Rectal smooth muscle tissue (tissue), 1 donor: ENCODE results near the gene CCT5.
A peak's percentile ranks its signal among the peaks of the same experiment; 100 is the strongest.

ENCODE experiments used
- H3K27ac ChIP-seq: one replicate; pipeline ENCODE4 v1.7.0; 2013; ENCODE audit warnings: low read depth, low read length, inconsistent platforms
- H3K27me3 ChIP-seq: one replicate; pipeline ENCODE4 v1.7.0; 2013; ENCODE audit warnings: low read length; ENCODE audit not compliant: control insufficient read depth, insufficient read depth
- H3K36me3 ChIP-seq: one replicate; pipeline ENCODE4 v1.7.0; 2013; ENCODE audit warnings: low read length; ENCODE audit not compliant: control insufficient read depth, insufficient read depth
- H3K4me1 ChIP-seq: one replicate; pipeline ENCODE4 v1.7.0; 2013; ENCODE audit warnings: low read length; ENCODE audit not compliant: control insufficient read depth, insufficient read depth
- H3K4me3 ChIP-seq: one replicate; pipeline ENCODE4 v1.7.0; 2013; ENCODE audit warnings: low read length
- H3K9ac ChIP-seq: one replicate; pipeline ENCODE4 v1.7.0; 2013; ENCODE audit warnings: low read length

The CCT5 gene

DNA sequence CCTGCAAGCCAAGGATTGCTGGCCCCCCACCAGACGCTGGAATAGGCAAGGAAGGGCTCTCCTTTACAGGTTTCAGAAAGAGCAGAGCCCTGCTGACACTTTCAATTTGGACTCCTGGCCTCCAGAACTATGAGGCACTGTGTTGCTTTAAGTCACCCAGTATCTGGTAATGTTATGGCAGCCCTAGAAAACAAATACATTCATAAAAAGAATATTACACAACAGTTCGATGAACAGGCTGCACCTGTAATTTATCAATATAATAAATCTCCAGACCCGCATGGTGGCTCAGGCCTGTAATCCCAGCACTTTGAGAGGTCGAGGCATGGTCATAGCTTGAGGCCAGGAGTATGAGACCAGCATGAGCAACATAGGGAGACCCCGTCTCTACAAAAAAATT is 50.2 kb downstream of the CCT5 start:
- no peaks in the 10 kb centered on the region for H3K36me3 ChIP-seq
- H3K27ac ChIP-seq: no peak overlapping the region
- no peak overlapping the region for H3K9ac ChIP-seq
- H3K4me1 ChIP-seq: no peaks in the 10 kb centered on the region
- no peaks in the 10 kb centered on the region for H3K27me3 ChIP-seq
- no peak overlapping the region for H3K4me3 ChIP-seq

DNA sequence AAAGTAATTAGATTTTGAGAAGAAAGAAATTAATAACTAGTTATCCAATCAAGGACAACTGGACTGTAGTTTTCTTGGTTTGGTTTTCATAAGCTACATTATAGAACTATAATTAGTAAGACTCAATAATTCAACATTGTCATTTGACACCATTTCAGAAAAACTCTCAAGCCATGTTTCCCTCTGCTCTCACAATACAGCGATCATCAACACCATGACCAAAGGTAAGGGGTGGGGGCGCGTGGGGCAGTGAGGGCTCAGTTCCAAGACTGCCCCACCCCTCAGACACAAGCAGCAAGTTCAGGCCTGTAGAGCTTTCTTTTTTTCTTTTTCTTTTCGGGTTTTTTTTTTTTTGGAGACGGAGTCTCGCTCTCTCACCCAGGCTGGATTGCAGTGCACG is 51.2 kb downstream of the CCT5 start:
- Histone ChIP-seq H3K4me3 (no peak overlapping the region), H3K27me3 (no peaks in the 10 kb centered on the region), H3K36me3 (no peaks in the 10 kb centered on the region), H3K27ac (no peak overlapping the region), H3K9ac (no peak overlapping the region), H3K4me1 (no peaks in the 10 kb centered on the region)

DNA sequence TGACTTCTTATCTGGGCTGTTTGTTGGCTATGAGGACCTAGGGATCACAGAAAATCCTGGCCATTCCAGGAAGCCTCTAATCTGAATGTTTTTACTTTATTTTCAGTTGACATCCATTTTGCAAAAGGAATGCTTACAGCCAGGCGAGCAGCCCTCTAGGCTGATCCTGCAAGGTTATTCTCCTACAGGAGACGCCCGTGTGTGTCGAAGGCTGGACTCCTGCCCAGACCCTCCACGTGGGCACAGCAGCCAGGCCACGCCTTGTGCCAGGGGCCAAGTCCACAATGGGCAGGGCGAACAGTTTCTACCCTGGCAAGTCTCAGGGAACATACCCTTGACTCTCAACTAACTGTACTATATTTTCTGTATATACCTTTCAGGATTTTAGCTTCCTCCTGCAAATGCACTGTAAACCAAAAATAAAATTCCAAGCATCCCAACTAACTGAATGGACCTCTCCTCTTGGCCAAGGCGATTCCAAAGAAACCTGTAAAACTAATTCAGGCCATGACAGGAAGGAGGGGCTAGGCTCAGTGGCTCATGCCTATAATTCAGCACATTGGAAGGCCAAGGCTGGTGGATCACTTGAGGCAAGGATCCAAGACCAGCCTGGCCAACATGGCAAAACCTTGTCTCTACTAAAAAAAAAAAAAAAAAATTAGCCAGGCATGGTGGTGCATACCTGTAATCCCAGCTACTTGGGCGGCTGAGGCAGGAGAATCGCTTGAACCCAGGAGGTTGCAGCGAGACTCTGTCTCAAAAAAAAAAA is 51.9 kb downstream of the CCT5 start:
- H3K4me3 ChIP-seq: no peak overlapping the region
- no peak overlapping the region for H3K9ac ChIP-seq
- no peaks in the 10 kb centered on the region for H3K4me1 ChIP-seq
- no peak overlapping the region for H3K27ac ChIP-seq
- H3K36me3 ChIP-seq: no peaks in the 10 kb centered on the region
- no peaks in the 10 kb centered on the region for H3K27me3 ChIP-seq

DNA sequence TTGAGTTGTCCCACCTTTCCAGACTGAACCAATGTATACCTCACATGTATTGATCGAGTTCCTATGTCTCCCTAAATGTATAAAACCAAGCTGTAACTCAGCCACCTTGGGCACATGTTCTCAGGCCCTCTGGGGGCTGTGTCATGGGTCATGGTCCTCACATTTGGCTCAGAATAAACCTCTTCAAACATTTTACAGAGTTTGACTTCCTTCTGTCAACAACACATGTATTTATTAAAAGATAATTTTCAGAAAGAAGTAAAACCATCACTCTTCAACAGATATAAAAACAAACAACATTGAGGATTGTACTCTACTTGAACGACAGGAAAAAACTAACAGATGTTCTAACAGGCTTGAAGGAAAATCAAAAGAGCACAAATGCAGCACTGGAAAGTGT is 53.1 kb downstream of the CCT5 start:
- Histone ChIP-seq H3K9ac (no peak overlapping the region), H3K4me1 (no peaks in the 10 kb centered on the region), H3K27ac (no peak overlapping the region), H3K27me3 (no peaks in the 10 kb centered on the region), H3K4me3 (no peak overlapping the region), H3K36me3 (no peaks in the 10 kb centered on the region)

DNA sequence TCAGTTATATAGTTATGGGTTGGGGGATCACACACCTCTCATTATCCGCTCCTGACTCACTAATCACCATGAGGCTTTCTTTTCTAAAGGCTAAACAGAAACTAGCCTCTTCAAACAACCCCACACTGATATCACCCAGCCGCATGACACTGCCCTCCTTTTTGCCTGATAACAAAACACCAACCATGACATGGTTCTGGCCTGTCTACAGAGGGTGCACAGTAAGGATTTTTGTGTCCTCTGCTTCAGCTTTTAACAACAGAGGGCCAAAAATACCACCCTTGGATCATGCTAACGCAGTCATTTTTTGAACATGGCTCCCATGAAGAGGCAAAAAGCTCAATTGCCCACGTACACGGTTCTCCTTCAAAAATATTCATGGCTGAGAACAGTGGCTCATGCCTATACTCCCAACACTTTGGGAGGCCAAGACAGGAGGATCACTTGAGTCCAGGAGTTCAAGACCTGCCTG is 53.7 kb downstream of the CCT5 start:
- Histone ChIP-seq H3K4me1 (no peaks in the 10 kb centered on the region), H3K36me3 (no peaks in the 10 kb centered on the region), H3K9ac (no peak overlapping the region), H3K27ac (no peak overlapping the region), H3K4me3 (no peak overlapping the region), H3K27me3 (no peaks in the 10 kb centered on the region)

DNA sequence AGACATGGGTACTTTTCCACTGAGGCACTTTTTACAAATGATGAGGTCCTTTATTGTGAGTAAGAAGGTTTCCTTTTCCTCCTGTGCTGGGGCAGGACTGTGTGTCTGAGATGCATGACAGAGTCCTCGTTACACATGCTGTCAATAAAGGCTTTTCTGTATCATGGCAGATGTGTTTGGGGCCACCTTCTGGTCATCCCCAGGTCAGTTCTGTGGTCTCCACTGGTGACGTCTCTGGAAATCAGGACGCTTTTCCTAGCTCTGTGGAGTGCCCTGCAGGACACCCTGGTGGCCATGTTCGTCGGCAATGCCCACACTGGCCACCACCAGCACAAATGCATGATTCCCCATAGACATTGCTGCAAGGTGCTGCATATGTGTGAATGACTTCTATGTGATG is 54.9 kb downstream of the CCT5 start:
- Histone ChIP-seq H3K9ac (no peak overlapping the region), H3K4me1 (no peaks in the 10 kb centered on the region), H3K27ac (no peak overlapping the region), H3K4me3 (no peak overlapping the region), H3K36me3 (no peaks in the 10 kb centered on the region), H3K27me3 (no peaks in the 10 kb centered on the region)

DNA sequence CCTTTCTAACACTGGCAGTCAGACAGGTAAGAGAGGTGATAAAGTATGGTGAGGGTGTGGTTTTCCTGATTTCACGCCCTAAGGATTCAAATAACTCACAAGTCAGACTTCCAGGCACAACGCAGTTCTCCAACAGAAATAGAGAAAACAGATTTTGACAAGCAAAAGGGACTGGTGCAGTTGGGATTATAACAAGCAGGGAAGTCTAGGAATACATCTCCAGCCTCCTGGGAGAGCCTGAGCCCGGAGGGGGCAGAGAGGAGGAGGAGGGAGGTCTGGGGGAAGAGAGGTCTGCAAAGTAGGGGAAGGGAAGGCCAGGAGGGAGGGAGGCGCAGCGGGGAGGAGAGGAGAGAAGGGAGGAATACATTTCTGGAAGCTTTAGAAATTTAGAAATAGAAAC is 56.0 kb downstream of the CCT5 start:
- Histone ChIP-seq H3K4me3 (peak overlapping the region; percentile 78), H3K36me3 (no peaks in the 10 kb centered on the region), H3K4me1 (no peaks in the 10 kb centered on the region), H3K27me3 (no peaks in the 10 kb centered on the region), H3K9ac (no peak overlapping the region), H3K27ac (no peak overlapping the region)

DNA sequence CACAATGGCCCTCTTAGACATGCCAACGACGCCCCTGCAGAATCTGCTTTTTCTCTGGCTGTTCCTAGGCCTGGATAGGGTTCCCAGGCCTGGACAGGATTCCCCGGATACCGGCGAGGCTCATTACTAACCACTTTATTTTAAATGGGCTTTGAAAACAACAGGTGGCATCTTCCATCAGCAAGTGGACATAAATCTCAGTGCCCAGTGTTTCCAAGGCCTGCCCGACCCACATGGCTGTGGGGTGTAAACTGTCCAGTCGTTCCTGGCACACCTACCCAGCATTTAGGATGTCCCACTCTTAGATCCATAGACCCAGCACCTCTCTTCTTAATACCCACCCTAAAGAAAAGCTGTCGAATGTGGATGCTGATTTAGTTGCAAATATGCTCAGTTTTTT is 56.7 kb downstream of the CCT5 start:
- peak overlapping the region; percentile 76 for H3K27ac ChIP-seq
- H3K27me3 ChIP-seq: no peaks in the 10 kb centered on the region
- H3K9ac ChIP-seq: no peak overlapping the region
- H3K4me3 ChIP-seq: peak overlapping the region; percentile 78
- H3K36me3 ChIP-seq: no peaks in the 10 kb centered on the region
- no peaks in the 10 kb centered on the region for H3K4me1 ChIP-seq

DNA sequence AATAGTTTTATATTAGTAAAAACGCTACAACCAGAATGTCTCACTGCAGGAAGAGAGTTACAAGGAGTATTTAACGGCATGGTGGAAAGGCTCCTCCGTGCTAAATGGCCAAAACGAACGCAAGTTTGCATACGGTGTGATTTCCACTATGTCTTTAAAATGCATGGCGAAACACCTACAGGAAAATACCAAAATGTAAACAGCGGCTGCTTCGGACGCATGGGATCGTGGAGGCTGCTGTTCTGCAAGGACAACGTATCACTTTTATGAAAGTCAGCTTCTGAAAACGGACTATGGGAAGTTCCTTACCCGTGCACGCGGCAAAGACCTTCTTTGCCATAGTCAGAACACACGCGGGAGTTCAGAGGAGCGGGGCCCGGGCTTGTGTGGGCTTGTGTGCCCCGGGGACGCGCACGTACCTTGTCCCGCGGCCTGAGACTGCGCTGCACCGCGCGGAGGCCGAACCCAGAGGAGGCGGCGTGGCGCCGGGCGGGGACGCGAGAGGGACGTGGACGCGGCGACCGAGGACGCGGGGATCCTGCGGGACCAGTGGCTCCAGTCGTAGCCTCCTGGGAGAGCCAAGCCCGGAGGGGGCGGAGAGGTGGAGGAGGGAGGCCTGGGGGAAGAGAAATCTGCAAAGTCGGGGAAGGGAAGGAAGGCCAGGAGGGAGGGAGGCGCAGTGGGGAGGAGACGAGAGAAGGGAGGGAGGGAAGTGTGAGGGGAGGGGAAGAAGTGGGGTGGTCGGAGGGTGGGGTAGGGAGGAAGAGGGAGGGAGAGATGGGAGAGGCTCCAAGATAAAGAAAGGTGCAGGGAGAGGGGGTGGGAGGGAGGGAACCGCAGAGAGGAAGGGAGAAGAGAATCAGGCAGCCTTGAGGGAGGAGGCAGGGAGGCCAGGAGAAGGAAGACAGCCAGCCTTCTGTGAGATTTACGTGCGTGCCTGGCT is 57.4 kb downstream of the CCT5 start, which contains the start of gene CMBL:
Gene CMBL (minus strand): TSS at position 697 of the 943 bp plus-strand sequence. CDS start 17,140 bp downstream, outside the sequence.
- Histone ChIP-seq H3K4me1 (no peaks in the 10 kb centered on the region), H3K27me3 (no peaks in the 10 kb centered on the region), H3K36me3 (no peaks in the 10 kb centered on the region), H3K9ac (peak within 1 kb of the TSS; percentile 70), H3K27ac (peak within 1 kb of the TSS; percentile 76), H3K4me3 (peak within 1 kb of the TSS; percentile 78)

DNA sequence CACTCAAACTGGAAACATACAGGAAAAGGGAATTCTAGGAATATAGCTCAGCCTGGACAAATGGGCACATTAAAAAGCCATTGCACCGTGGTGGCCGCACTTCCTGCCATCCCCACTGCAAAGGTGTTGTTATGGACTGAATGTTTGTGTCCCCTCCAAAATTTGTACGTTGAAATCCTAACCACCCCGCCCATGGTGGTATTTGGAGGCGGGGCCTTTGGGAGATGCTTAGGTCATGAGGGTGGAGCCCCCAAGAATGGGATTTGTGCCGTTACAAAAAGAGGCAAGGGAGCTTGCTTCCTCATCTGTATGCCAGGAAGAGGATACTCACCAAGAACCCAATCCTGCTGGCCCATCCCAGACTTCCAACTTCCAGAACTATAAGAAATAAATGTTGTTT is 58.8 kb downstream of the CCT5 start:
- Histone ChIP-seq H3K9ac (no peak overlapping the region), H3K27me3 (no peaks in the 10 kb centered on the region), H3K4me3 (no peak overlapping the region), H3K36me3 (no peaks in the 10 kb centered on the region), H3K4me1 (no peaks in the 10 kb centered on the region), H3K27ac (no peak overlapping the region)

DNA sequence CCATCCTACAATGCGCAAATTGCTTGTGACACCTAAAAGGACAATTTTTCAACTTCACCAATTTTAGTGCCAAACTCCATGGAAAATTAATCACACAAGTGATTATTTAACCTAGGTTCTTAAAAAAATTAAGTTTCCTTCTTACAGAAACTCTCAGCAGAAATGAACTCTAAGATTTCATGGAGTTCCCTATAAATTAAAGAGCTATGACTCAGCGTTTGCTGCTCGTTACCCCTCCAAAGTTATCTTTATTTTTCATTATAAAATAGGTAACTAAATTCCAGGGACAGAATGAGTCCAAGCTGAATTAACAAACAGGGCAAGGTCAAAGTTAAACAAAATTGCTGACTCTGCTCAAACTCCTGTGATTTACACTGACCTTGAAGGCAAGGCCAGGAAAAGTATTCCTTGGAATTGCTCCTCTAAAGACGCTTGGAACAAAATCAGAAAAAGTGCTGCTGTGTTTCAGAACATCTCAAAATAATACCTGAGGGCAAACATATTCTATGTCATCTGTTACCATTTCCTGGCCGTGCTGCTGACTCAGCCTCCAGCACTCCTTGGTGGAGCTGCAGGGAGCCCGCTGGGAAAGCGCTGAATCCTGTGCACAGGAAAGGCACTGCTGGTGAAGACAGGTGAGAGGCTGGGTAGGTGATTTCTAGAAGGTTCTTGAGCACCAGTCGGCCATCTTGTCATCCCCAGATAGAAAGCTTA is 60.1 kb downstream of the CCT5 start:
- no peaks in the 10 kb centered on the region for H3K4me1 ChIP-seq
- no peaks in the 10 kb centered on the region for H3K36me3 ChIP-seq
- no peak overlapping the region for H3K4me3 ChIP-seq
- no peak overlapping the region for H3K27ac ChIP-seq
- no peak overlapping the region for H3K9ac ChIP-seq
- H3K27me3 ChIP-seq: no peaks in the 10 kb centered on the region
